ENCODE results near the gene KCNQ1. TPM values are rescaled to one million over a fixed set of nuclear protein-coding genes. Genes with fewer than 3 reads are reported as not detected.

The KCNQ1 gene
- total and polyA plus RNA-seq, 12 donors = 11.0 to 447 (median 320) TPM

GRCh38 chr11:2401436-2401984, 43.3 kb upstream of the KCNQ1 start:
- Histone ChIP-seq H3K27me3 (no peaks in the 10 kb centered on the region), H3K4me1 (replicated peaks in 1 of 2) (peaks cover 19 to 22% of the 10 kb centered on the region in 2 donors), H3K27ac (peak overlapping the region in 3 of 5 donors; percentile 80 to 100 (median 89)), H3K9me3 (replicated peaks in 1 of 3) (no peaks in the 10 kb centered on the region), H3K36me3 (replicated peaks in 1 of 2) (peaks cover 0 to 43% of the 10 kb centered on the region in 2 donors), H3K4me3 (peak overlapping the region; percentile 37 to 99 (median 87))
- TF ChIP-seq POLR2A (IDR thresholded peaks at IDR 0.05) (no peak), CTCF (IDR thresholded peaks at IDR 0.05) (no peak)
- intact Hi-C loops (cut with DNase I) = no loop called here
- DNase-seq = no peak
- 17 to 34% (median 28%) methylated on average over 7 to 12 of the region's 12 CpGs for WGBS, 4 donors

GRCh38 chr11:2402106-2402505, 42.7 kb upstream of the KCNQ1 start:
- Histone ChIP-seq H3K4me1 (replicated peaks in 1 of 2) (peaks cover 19 to 22% of the 10 kb centered on the region in 2 donors), H3K27ac (no peak overlapping the region), H3K9me3 (replicated peaks in 1 of 3) (no peaks in the 10 kb centered on the region), H3K4me3 (no peak overlapping the region), H3K36me3 (replicated peaks in 1 of 2) (peaks cover 0 to 37% of the 10 kb centered on the region in 2 donors), H3K27me3 (no peaks in the 10 kb centered on the region)
- intact Hi-C loops (cut with DNase I) = no loop called here
- TF ChIP-seq POLR2A (IDR thresholded peaks at IDR 0.05) (no peak), CTCF (IDR thresholded peaks at IDR 0.05) (no peak)
- 63 to 86% (median 85%) methylated on average over 2 to 13 of the region's 13 CpGs for WGBS, 4 donors
- no peak for DNase-seq

GRCh38 chr11:2402890-2403645, 41.7 kb upstream of the KCNQ1 start:
- Histone ChIP-seq H3K9me3 (replicated peaks in 1 of 3) (no peaks in the 10 kb centered on the region), H3K27me3 (no peaks in the 10 kb centered on the region), H3K4me3 (no peak overlapping the region), H3K4me1 (replicated peaks in 1 of 2) (peaks cover 19 to 22% of the 10 kb centered on the region in 2 donors), H3K36me3 (replicated peaks in 1 of 2) (peaks cover 0 to 28% of the 10 kb centered on the region in 2 donors), H3K27ac (no peak overlapping the region)
- intact Hi-C loops (cut with DNase I) = no loop called here
- 82 to 86% (median 84%) methylated on average over 15 to 31 of the region's 31 CpGs for WGBS, 4 donors
- TF ChIP-seq CTCF (IDR thresholded peaks at IDR 0.05) (no peak), POLR2A (IDR thresholded peaks at IDR 0.05) (no peak)
- no peak for DNase-seq

GRCh38 chr11:2404735-2405196, 40.0 kb upstream of the KCNQ1 start:
- Histone ChIP-seq H3K4me3 (no peak overlapping the region), H3K27me3 (peaks cover 6% of the 10 kb centered on the region), H3K9me3 (replicated peaks in 1 of 3) (no peaks in the 10 kb centered on the region), H3K4me1 (replicated peaks in 1 of 2) (peaks cover 11 to 12% of the 10 kb centered on the region in 2 donors), H3K27ac (no peak overlapping the region), H3K36me3 (replicated peaks in 1 of 2) (peaks cover 0 to 21% of the 10 kb centered on the region in 2 donors)
- 58 to 65% (median 61%) methylated on average over 1 to 12 of the region's 12 CpGs for WGBS, 4 donors
- no peak for TF ChIP-seq POLR2A (IDR thresholded peaks at IDR 0.05)
- no peak for TF ChIP-seq CTCF (IDR thresholded peaks at IDR 0.05)
- DNase-seq = no peak
- intact Hi-C loops (cut with DNase I) = no loop called here

Measured in adrenal gland (tissue), 12 donors.